Activated B cell treated with CpG ODN at 0.5 μM for 24 hours (primary cell): ENCODE data around the gene GPD1. TPM values are rescaled to one million over a fixed set of nuclear protein-coding genes. Genes with fewer than 3 reads are reported as not detected.

Experiments
- ATAC-seq: fragments of 200-7000 bp; cut with Tn5 transposase; one replicate; pipeline ENCODE4 v1.10.0; 2021; ENCODE audit warnings: low read depth, mild to moderate bottlenecking, moderate library complexity
- CTCF ChIA-PET: fragments of 350-600 bp; sonication (Branson Sonifier 250); formaldehyde crosslinking; loops from one replicate; lab custom pipeline; 2021; ENCODE audit warnings: antibody characterized with exemption; lab: Charles Lee
- POLR2A ChIA-PET: fragments of 350-600 bp; sonication (Branson Sonifier 250); formaldehyde crosslinking; loops from one replicate; lab custom pipeline; 2021; ENCODE audit warnings: antibody characterized with exemption; lab: Charles Lee
- DNase-seq: peaks from one replicate; pipeline ENCODE4 v3.0.0; 2022
- H3K27ac Mint-ChIP-seq: one replicate; pipeline ENCODE4 v1.8.0; 2020; ENCODE audit warnings: mixed read lengths
- H3K27me3 Mint-ChIP-seq: one replicate; pipeline ENCODE4 v1.8.0; 2021; ENCODE audit warnings: mixed read lengths
- H3K36me3 Mint-ChIP-seq: one replicate; pipeline ENCODE4 v1.8.0; 2021; ENCODE audit warnings: low read depth, mixed read lengths
- H3K4me1 Mint-ChIP-seq: one replicate; pipeline ENCODE4 v1.8.0; 2021; ENCODE audit warnings: mixed read lengths
- H3K4me3 Mint-ChIP-seq: one replicate; pipeline ENCODE4 v1.8.0; 2020; ENCODE audit warnings: mild to moderate bottlenecking, mixed read lengths
- H3K9me3 Mint-ChIP-seq: one replicate; pipeline ENCODE4 v1.8.0; 2020; ENCODE audit warnings: mixed read lengths
- intact Hi-C: fragments of 100-400 bp; cut with micrococcal nuclease; formaldehyde crosslinking; loops from one replicate; pipeline ENCODE4 v1.15.1; 2024
- total RNA-seq: library from RNA; stranded (reverse); gene quantifications from 2 replicates; pipeline ENCODE4 v1.2.3, GENCODE V29; 2022
- TF ChIP-seq, protein P1 (sequence below): fragments of 200-600 bp; IDR thresholded peaks from one replicate; pipeline ENCODE4 v1.8.0; 2022; ENCODE audit warnings: antibody characterized with exemption, mild to moderate bottlenecking

The GPD1 gene
- total RNA-seq, 1 donor from 2014 or later: 0.60 TPM

DNA sequence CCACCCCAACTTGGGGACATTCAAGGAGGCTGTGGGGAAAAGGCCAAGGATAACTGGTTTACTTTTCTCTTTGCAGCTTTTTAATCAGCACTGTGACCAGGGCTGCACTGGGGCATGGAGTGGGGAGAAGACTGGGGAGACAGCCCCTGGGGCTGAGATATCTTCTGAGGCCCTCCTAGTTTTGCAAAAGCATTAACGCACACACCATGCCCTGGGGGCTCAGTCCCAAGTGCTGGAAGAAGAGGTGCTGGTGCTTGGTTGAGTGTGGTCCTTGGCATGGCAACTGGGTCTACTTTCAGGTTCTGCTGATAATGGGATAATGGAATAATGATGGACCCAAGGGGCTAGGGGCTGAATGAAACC is 28.0 kb upstream of the GPD1 start:
- CTCF ChIA-PET: interaction anchor here (1.0 to 1.8 kb wide), 6 partner anchors 9 to 103 kb away, joined by 4 to 11 read pairs (median 6); partner anchors contain the start of genes COX14 and SMARCD1
- Mint-ChIP-seq H3K4me3 (no peak overlapping the region), H3K27ac (no peak overlapping the region), H3K36me3 (no peaks in the 10 kb centered on the region), H3K4me1 (no peaks in the 10 kb centered on the region), H3K27me3 (peaks cover 15% of the 10 kb centered on the region), H3K9me3 (no peaks in the 10 kb centered on the region)
- ATAC-seq (no peak), DNase-seq (no peak)
- TF ChIP-seq, protein P1, sequence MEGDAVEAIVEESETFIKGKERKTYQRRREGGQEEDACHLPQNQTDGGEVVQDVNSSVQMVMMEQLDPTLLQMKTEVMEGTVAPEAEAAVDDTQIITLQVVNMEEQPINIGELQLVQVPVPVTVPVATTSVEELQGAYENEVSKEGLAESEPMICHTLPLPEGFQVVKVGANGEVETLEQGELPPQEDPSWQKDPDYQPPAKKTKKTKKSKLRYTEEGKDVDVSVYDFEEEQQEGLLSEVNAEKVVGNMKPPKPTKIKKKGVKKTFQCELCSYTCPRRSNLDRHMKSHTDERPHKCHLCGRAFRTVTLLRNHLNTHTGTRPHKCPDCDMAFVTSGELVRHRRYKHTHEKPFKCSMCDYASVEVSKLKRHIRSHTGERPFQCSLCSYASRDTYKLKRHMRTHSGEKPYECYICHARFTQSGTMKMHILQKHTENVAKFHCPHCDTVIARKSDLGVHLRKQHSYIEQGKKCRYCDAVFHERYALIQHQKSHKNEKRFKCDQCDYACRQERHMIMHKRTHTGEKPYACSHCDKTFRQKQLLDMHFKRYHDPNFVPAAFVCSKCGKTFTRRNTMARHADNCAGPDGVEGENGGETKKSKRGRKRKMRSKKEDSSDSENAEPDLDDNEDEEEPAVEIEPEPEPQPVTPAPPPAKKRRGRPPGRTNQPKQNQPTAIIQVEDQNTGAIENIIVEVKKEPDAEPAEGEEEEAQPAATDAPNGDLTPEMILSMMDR: no peak
- intact Hi-C loops: loop anchor here (1.0 to 10.0 kb wide), 5 partner anchors 10 to 559 kb away; partner anchors contain the start of genes CERS5 and SMARCD1
- POLR2A ChIA-PET: no interaction called here

DNA sequence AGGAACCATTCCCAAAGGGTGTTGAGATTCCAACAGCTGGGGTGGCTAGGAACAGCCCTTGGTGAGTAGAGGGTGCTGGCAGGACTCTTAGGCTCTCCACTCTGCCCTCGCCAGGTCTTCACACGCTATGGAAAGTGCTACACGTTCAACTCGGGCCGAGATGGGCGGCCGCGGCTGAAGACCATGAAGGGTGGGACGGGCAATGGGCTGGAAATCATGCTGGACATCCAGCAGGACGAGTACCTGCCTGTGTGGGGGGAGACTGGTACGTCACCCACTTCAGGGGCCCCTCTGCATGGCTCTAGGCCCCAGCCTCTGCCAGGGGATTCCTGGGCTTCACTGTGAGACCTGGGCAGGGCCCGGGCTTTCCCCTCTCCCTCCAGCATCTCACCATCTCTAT is 26.7 kb upstream of the GPD1 start:
- ATAC-seq: no peak
- intact Hi-C loops: loop anchor here (10.0 kb wide), 1 partner anchor 558 kb away; no protein-coding TSS in a partner anchor
- ChIA-PET CTCF (interaction anchor here (1.0 to 1.8 kb wide), 7 partner anchors 8 to 102 kb away, joined by 3 to 11 read pairs (median 7); partner anchors contain the start of genes CERS5 and SMARCD1), POLR2A (interaction anchor here (1.1 kb wide), 1 partner anchor 11 kb away, joined by 3 read pairs; no protein-coding TSS in a partner anchor)
- DNase-seq: no peak
- Mint-ChIP-seq H3K4me3 (no peak overlapping the region), H3K27ac (no peak overlapping the region), H3K27me3 (peaks cover 13% of the 10 kb centered on the region), H3K4me1 (no peaks in the 10 kb centered on the region), H3K36me3 (no peaks in the 10 kb centered on the region), H3K9me3 (no peaks in the 10 kb centered on the region)
- TF ChIP-seq, protein P1: no peak

DNA sequence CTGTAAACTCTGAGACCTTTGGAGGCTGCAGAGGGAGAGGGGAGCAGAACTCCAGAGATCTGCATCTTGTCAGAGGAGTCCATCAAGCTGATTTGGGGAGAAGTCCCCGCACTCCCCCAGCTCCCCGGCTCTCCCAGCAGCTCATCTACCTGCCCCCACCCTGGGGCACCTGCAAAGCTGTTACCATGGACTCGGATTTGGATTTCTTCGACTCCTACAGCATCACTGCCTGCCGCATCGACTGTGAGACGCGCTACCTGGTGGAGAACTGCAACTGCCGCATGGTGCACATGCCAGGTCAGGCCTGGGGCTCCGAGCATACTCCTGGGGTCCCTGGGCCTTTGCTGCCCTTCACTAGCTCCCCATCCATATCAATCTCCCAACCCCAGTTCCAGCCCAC is 25.5 kb upstream of the GPD1 start:
- POLR2A ChIA-PET: no interaction called here
- Mint-ChIP-seq H3K4me3 (no peak overlapping the region), H3K27me3 (peaks cover 7% of the 10 kb centered on the region), H3K36me3 (no peaks in the 10 kb centered on the region), H3K9me3 (no peaks in the 10 kb centered on the region), H3K27ac (no peak overlapping the region), H3K4me1 (no peaks in the 10 kb centered on the region)
- intact Hi-C loops: loop anchor here (10.0 kb wide), 1 partner anchor 557 kb away; no protein-coding TSS in a partner anchor
- ATAC-seq: no peak
- DNase-seq: no peak
- CTCF ChIA-PET: interaction anchor here (0.9 to 1.0 kb wide), 2 partner anchors 12 to 98 kb away, joined by 3 read pairs; no protein-coding TSS in a partner anchor
- TF ChIP-seq, protein P1: no peak

DNA sequence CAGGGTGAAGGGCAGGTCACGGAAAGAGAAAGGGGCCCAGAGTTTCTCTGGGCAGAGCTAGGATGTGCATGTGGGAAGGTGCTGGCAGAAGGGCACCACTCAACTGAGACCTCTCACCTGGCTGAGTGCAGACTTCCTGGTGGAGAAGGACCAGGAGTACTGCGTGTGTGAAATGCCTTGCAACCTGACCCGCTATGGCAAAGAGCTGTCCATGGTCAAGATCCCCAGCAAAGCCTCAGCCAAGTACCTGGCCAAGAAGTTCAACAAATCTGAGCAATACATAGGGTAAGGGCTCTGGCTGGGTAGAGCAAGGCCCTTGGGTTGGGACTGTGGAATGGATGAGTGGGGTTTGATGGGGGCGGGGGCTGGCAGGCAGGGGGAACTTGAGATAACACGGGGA is 24.0 kb upstream of the GPD1 start:
- no peak for DNase-seq
- ChIA-PET CTCF (interaction anchor here (1.0 to 1.1 kb wide), 2 partner anchors 9 to 98 kb away, joined by 3 to 6 read pairs; no protein-coding TSS in a partner anchor), POLR2A (no interaction called here)
- Mint-ChIP-seq H3K27ac (no peak overlapping the region), H3K4me3 (no peak overlapping the region), H3K36me3 (peaks cover 1% of the 10 kb centered on the region), H3K4me1 (peaks cover 6% of the 10 kb centered on the region), H3K27me3 (peaks cover 5% of the 10 kb centered on the region), H3K9me3 (no peaks in the 10 kb centered on the region)
- no peak for ATAC-seq
- TF ChIP-seq, protein P1: no peak
- intact Hi-C loops: loop anchor here (10.0 kb wide), 1 partner anchor 555 kb away; no protein-coding TSS in a partner anchor

GRCh38 chr12:50081096-50081808 is 22.6 kb upstream of the GPD1 start:
- no peak overlapping the region for H3K4me3 Mint-ChIP-seq
- no peak overlapping the region for H3K27ac Mint-ChIP-seq
- H3K4me1 Mint-ChIP-seq: peaks cover 16% of the 10 kb centered on the region
- DNase-seq (no peak), ATAC-seq (no peak)
- TF ChIP-seq, protein P1: no peak
- ChIA-PET CTCF (no interaction called here), POLR2A (no interaction called here)
- peaks cover 5% of the 10 kb centered on the region for H3K27me3 Mint-ChIP-seq
- H3K36me3 Mint-ChIP-seq: peaks cover 6% of the 10 kb centered on the region
- no peaks in the 10 kb centered on the region for H3K9me3 Mint-ChIP-seq
- intact Hi-C loops: no loop called here
